Nephron (organoid): Measurements from ENCODE around the gene GPC5.

Experiments used
- H3K27ac Mint-ChIP-seq, 3 experiments: 2 replicates each; pipeline ENCODE4 v1.8.0; 2020; ENCODE audit warnings: mixed read lengths in 3 of 3, mild to moderate bottlenecking in 2 of 3, moderate library complexity in 1 of 3
- H3K27me3 Mint-ChIP-seq: 2 replicates; pipeline ENCODE4 v1.8.0; 2021; ENCODE audit warnings: low read depth, mild to moderate bottlenecking, moderate library complexity, mixed read lengths
- H3K36me3 Mint-ChIP-seq: 2 replicates; pipeline ENCODE4 v1.8.0; 2020; ENCODE audit warnings: low read depth, mixed read lengths
- H3K4me1 Mint-ChIP-seq: 2 replicates; pipeline ENCODE4 v1.8.0; 2020; ENCODE audit warnings: mixed read lengths
- H3K4me3 Mint-ChIP-seq, 3 experiments: 2 replicates each; pipeline ENCODE4 v1.8.0; 2020; ENCODE audit warnings: mild to moderate bottlenecking in 3 of 3, mixed read lengths in 3 of 3, moderate library complexity in 2 of 3
- H3K9me3 Mint-ChIP-seq: 2 replicates; pipeline ENCODE4 v1.8.0; 2020; ENCODE audit warnings: mixed read lengths
- CTCF ChIP-seq, 3 experiments: fragments of 200-600 bp; sonication (generic); IDR thresholded peaks; one replicate each; pipeline ENCODE4 v1.5.0; 2021; ENCODE audit warnings: antibody characterized with exemption in 3 of 3; ENCODE audit not compliant: unreplicated experiment in 3 of 3

Gene GPC5

GRCh38 chr13:92316030-92316429 lies 917.6 kb downstream of the GPC5 start:
- Mint-ChIP-seq H3K27ac (no peak overlapping the region), H3K4me1 (peaks cover 6% of the 10 kb centered on the region), H3K36me3 (no peaks in the 10 kb centered on the region), H3K27me3 (no peaks in the 10 kb centered on the region), H3K9me3 (no peaks in the 10 kb centered on the region), H3K4me3 (no peak overlapping the region)
- no peak for TF ChIP-seq CTCF (IDR thresholded peaks at IDR 0.05; ENCODE audit: unreplicated experiment in 3 of 3)

- Mint-ChIP-seq H3K4me1 (peaks cover 6% of the 10 kb centered on the region), H3K9me3 (no peaks in the 10 kb centered on the region), H3K4me3 (no peak overlapping the region), H3K36me3 (no peaks in the 10 kb centered on the region), H3K27ac (peak overlapping the region; percentile 72 to 90 (median 80)), H3K27me3 (no peaks in the 10 kb centered on the region)
- no peak for TF ChIP-seq CTCF (IDR thresholded peaks at IDR 0.05; ENCODE audit: unreplicated experiment in 3 of 3)
Measured at GRCh38 chr13:92317066-92317465, 918.6 kb downstream of the GPC5 start.

DNA sequence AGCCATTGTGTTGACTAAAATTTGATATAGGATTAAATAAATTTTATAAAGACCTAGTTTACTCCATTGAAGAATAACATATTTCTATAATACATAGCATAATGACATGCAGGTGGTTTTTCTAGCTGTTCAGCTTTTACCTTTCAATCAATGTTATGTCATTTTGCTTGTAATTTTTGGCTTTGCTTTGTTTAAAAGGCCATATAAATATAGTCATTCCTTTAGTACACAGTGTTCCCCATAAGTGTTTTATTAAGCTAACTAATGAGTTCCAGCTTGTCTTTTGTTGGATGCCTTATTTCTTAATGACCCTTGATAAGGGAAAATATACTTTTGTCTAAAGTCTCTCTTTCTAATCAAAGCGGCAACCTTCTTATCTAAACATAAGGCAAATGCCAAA lies 921.9 kb downstream of the GPC5 start:
- Mint-ChIP-seq H3K36me3 (no peaks in the 10 kb centered on the region), H3K27ac (peak overlapping the region in 1 of 3 experiments; percentile 49), H3K9me3 (no peaks in the 10 kb centered on the region), H3K4me3 (no peak overlapping the region), H3K27me3 (no peaks in the 10 kb centered on the region), H3K4me1 (peaks cover 6% of the 10 kb centered on the region)
- TF ChIP-seq CTCF (IDR thresholded peaks at IDR 0.05; ENCODE audit: unreplicated experiment in 3 of 3), result no peak

GRCh38 chr13:92321174-92321573 lies 922.8 kb downstream of the GPC5 start:
- no peak for TF ChIP-seq CTCF (IDR thresholded peaks at IDR 0.05; ENCODE audit: unreplicated experiment in 3 of 3)
- no peak overlapping the region for H3K27ac Mint-ChIP-seq
- no peaks in the 10 kb centered on the region for H3K9me3 Mint-ChIP-seq
- H3K4me3 Mint-ChIP-seq, result no peak overlapping the region
- no peaks in the 10 kb centered on the region for H3K36me3 Mint-ChIP-seq
- H3K27me3 Mint-ChIP-seq, result no peaks in the 10 kb centered on the region
- H3K4me1 Mint-ChIP-seq, result peaks cover 6% of the 10 kb centered on the region

DNA sequence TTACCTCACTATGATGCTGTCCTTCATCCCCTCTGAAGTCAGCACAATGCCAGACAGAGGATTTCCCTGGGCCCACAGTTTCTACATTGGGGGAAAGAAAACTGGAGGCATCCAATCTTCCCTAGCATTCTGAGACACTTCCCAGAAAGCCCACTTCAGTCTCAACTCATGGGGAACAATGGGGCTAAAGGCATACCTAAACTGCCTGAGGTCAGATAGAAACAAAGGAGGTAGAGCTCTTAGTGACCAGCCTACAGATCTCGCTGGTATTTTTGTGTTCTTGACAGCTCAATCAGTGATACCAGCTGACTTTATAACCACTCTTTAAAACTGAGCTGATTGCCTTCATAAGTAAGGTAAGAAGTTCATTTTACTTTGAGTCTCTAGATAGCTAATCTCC lies 947.2 kb downstream of the GPC5 start:
- no peak overlapping the region for H3K4me3 Mint-ChIP-seq
- no peak overlapping the region for H3K27ac Mint-ChIP-seq
- no peaks in the 10 kb centered on the region for H3K36me3 Mint-ChIP-seq
- no peaks in the 10 kb centered on the region for H3K4me1 Mint-ChIP-seq
- H3K9me3 Mint-ChIP-seq, result no peaks in the 10 kb centered on the region
- no peak for TF ChIP-seq CTCF (IDR thresholded peaks at IDR 0.05; ENCODE audit: unreplicated experiment in 3 of 3)
- H3K27me3 Mint-ChIP-seq, result no peaks in the 10 kb centered on the region

DNA sequence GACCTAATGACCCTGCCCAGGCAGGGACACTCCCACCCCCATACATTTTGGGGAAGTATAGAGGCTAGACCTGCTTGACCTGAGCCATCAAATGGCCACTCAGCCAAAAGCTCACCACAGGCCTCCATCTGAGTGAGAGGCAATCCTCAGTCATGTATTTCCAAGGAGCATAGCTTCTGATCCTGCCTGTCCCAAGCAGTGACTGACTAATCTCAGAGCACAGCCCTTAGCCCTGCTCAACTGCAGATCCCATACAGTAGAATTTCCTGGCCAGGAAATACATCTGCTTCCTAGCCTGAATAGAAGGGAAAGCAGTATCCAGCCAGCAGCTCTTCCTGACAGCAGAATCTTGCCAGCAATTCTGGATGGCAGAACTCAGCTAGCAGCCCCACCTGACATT lies 947.6 kb downstream of the GPC5 start:
- H3K27me3 Mint-ChIP-seq, result no peaks in the 10 kb centered on the region
- TF ChIP-seq CTCF (IDR thresholded peaks at IDR 0.05; ENCODE audit: unreplicated experiment in 3 of 3), result no peak
- H3K4me1 Mint-ChIP-seq, result no peaks in the 10 kb centered on the region
- no peaks in the 10 kb centered on the region for H3K36me3 Mint-ChIP-seq
- H3K9me3 Mint-ChIP-seq, result no peaks in the 10 kb centered on the region
- H3K27ac Mint-ChIP-seq, result peak overlapping the region in 1 of 3 experiments; percentile 35
- no peak overlapping the region for H3K4me3 Mint-ChIP-seq
